IMR-90 (cell line): ENCODE measurements around the gene PLEK. TPM values are rescaled to one million over a fixed set of nuclear protein-coding genes. Genes with fewer than 3 reads are reported as not detected.

ENCODE experiments used
- ATAC-seq: fragments of 200-7000 bp; cut with Tn5 transposase; 2 replicates; pipeline ENCODE4 v1.9.1; 2020; ENCODE audit warnings: low read depth, mild to moderate bottlenecking, moderate library complexity
- BruUV-seq: library from RNA; stranded (reverse); fragments of 400-500 nt; replicated peaks from 2 replicates; lab custom pipeline; 2021; lab: Mats Ljungman, UMichigan
- CTCF ChIA-PET: fragments of 300-600 bp; formaldehyde crosslinking; extraction: SDS; loops from one replicate; lab custom pipeline; 2021; ENCODE audit warnings: antibody characterized with exemption; lab: Yijun Ruan, JAX
- POLR2A ChIA-PET: fragments of 300-600 bp; sonication (Branson Sonifier 250); formaldehyde crosslinking; loops from one replicate; lab custom pipeline; 2022; ENCODE audit warnings: antibody characterized with exemption; ENCODE audit not compliant: unreplicated experiment; lab: Charles Lee
- DNase-seq: peaks from one replicate; pipeline ENCODE4 v3.0.0; 2013
- H2AFZ ChIP-seq: replicated peaks from 2 replicates; pipeline ENCODE3; 2013; ENCODE audit warnings: low read length, mild to moderate bottlenecking; ENCODE audit not compliant: poor library complexity
- H2AK5ac ChIP-seq: 2 replicates; pipeline ENCODE4 v1.6.1; 2013; ENCODE audit warnings: low read depth, low read length, inconsistent platforms
- H2AK9ac ChIP-seq: replicated peaks from 2 replicates; pipeline ENCODE3; 2013; ENCODE audit warnings: mild to moderate bottlenecking, low read depth, low read length, moderate library complexity; ENCODE audit not compliant: poor library complexity
- H2BK120ac ChIP-seq: 2 replicates; pipeline ENCODE4 v1.6.1; 2013; ENCODE audit warnings: low read depth, low read length, inconsistent platforms
- H2BK15ac ChIP-seq: 3 replicates; pipeline ENCODE4 v1.6.1; 2013; ENCODE audit warnings: low read depth, low read length, inconsistent platforms
- H2BK20ac ChIP-seq: 2 replicates; pipeline ENCODE4 v1.6.1; 2013; ENCODE audit warnings: low read depth, mild to moderate bottlenecking, inconsistent platforms, low read length, moderate library complexity
- H2BK5ac ChIP-seq: 2 replicates; pipeline ENCODE4 v1.6.1; 2013; ENCODE audit warnings: mild to moderate bottlenecking, low read depth, low read length, inconsistent platforms; ENCODE audit not compliant: poor library complexity, severe bottlenecking
- H3K14ac ChIP-seq: replicated peaks from 2 replicates; pipeline ENCODE4 v1.6.1; 2013; ENCODE audit warnings: low read depth, low read length, inconsistent platforms
- H3K18ac ChIP-seq: 2 replicates; pipeline ENCODE4 v1.6.1; 2013; ENCODE audit warnings: low read depth, low read length, control low read depth
- H3K23ac ChIP-seq: 2 replicates; pipeline ENCODE4 v1.6.1; 2013; ENCODE audit warnings: low read depth, low read length, inconsistent platforms
- H3K27ac ChIP-seq: 2 replicates; pipeline ENCODE4 v1.5.1; 2013; ENCODE audit warnings: mild to moderate bottlenecking, control low read depth, low read length; ENCODE audit not compliant: insufficient read depth
- H3K27me3 ChIP-seq: 2 replicates; pipeline ENCODE4 v1.6.1; 2013; ENCODE audit warnings: low read length; ENCODE audit not compliant: control insufficient read depth, insufficient read depth
- H3K36me3 ChIP-seq: 2 replicates; pipeline ENCODE4 v1.6.1; 2013; ENCODE audit warnings: low read length, mixed read lengths; ENCODE audit not compliant: control insufficient read depth, insufficient read depth
- H3K4ac ChIP-seq: 2 replicates; pipeline ENCODE4 v1.6.1; 2013; ENCODE audit warnings: low read depth, low read length, inconsistent platforms
- H3K4me1 ChIP-seq: 2 replicates; pipeline ENCODE4 v1.6.1; 2013; ENCODE audit warnings: low read length, mixed read lengths; ENCODE audit not compliant: control insufficient read depth, insufficient read depth
- H3K4me2 ChIP-seq: 2 replicates; pipeline ENCODE4 v1.6.1; 2013; ENCODE audit warnings: low read depth, mild to moderate bottlenecking, control low read depth, low read length, moderate library complexity
- H3K4me3 ChIP-seq: 2 replicates; pipeline ENCODE4 v1.5.1; 2013; ENCODE audit warnings: low read depth, mild to moderate bottlenecking, control low read depth, low read length, moderate library complexity; ENCODE audit not compliant: insufficient read depth
- H3K56ac ChIP-seq: 2 replicates; pipeline ENCODE4 v1.6.1; 2013; ENCODE audit warnings: low read length, inconsistent platforms; ENCODE audit not compliant: insufficient read depth; ENCODE audit errors: extremely low read depth
- H3K79me1 ChIP-seq, 2 experiments: 2 replicates each; pipeline ENCODE4 v1.6.1; 2013; ENCODE audit warnings: low read length in 2 of 2, inconsistent platforms in 1 of 2, low read depth in 1 of 2
- H3K9ac ChIP-seq: 2 replicates; pipeline ENCODE4 v1.6.1; 2013; ENCODE audit warnings: low read depth, low read length, control low read depth
- H3K9me1 ChIP-seq: 2 replicates; pipeline ENCODE4 v1.6.1; 2013; ENCODE audit warnings: low read length, inconsistent platforms; ENCODE audit not compliant: insufficient read depth
- H3K9me3 ChIP-seq: 2 replicates; pipeline ENCODE4 v1.6.1; 2013; ENCODE audit warnings: low read length; ENCODE audit not compliant: control insufficient read depth, insufficient read depth
- H4K20me1 ChIP-seq: 2 replicates; pipeline ENCODE4 v1.6.1; 2013; ENCODE audit warnings: low read length, inconsistent platforms; ENCODE audit not compliant: insufficient read depth
- H4K5ac ChIP-seq: 2 replicates; pipeline ENCODE4 v1.6.1; 2013; ENCODE audit warnings: mild to moderate bottlenecking, low read depth, low read length, control low read depth
- H4K8ac ChIP-seq, 2 experiments: 2 replicates each; pipeline ENCODE4 v1.6.1; 2013; ENCODE audit warnings: low read depth in 2 of 2, low read length in 2 of 2, control low read depth in 1 of 2, inconsistent platforms in 1 of 2
- H4K91ac ChIP-seq: 2 replicates; pipeline ENCODE4 v1.6.1; 2013; ENCODE audit warnings: low read depth, low read length, inconsistent platforms; ENCODE audit not compliant: insufficient read depth
- BHLHE40 ChIP-seq: fragments of 150-350 bp; IDR thresholded peaks from 2 replicates; pipeline ENCODE4 v1.6.1; 2016; ENCODE audit warnings: mild to moderate bottlenecking, low read depth, low read length
- CEBPB ChIP-seq: IDR thresholded peaks from 2 replicates; pipeline ENCODE4 v1.6.1; 2012; ENCODE audit warnings: low read depth, low read length, improper control_type of control experiment
- CHD1 ChIP-seq: IDR thresholded peaks from 2 replicates; pipeline ENCODE4 v1.6.1; 2012; ENCODE audit warnings: low read depth, low read length, improper control_type of control experiment
- FOS ChIP-seq: fragments of 150-350 bp; IDR thresholded peaks from 2 replicates; pipeline ENCODE4 v1.6.1; 2016; ENCODE audit warnings: low read depth, low read length
- MAFK ChIP-seq: IDR thresholded peaks from 2 replicates; pipeline ENCODE4 v1.6.1; 2012; ENCODE audit warnings: low read depth, low read length, improper control_type of control experiment
- MAZ ChIP-seq: IDR thresholded peaks from 2 replicates; pipeline ENCODE4 v1.6.1; 2012; ENCODE audit warnings: low read depth, mild to moderate bottlenecking, low read length, improper control_type of control experiment, moderate library complexity, borderline replicate concordance
- MXI1 ChIP-seq: IDR thresholded peaks from 2 replicates; pipeline ENCODE4 v1.6.1; 2012; ENCODE audit warnings: low read depth, mild to moderate bottlenecking, low read length, moderate library complexity, borderline replicate concordance
- NFE2L2 ChIP-seq: fragments of 150-350 bp; IDR thresholded peaks from 2 replicates; pipeline ENCODE4 v1.6.1; 2016; ENCODE audit warnings: low read depth, mild to moderate bottlenecking, low read length
- POLR2A ChIP-seq: IDR thresholded peaks from 2 replicates; pipeline ENCODE4 v1.6.1; 2012; ENCODE audit warnings: mild to moderate bottlenecking, low read depth, low read length
- RAD21 ChIP-seq: IDR thresholded peaks from 2 replicates; pipeline ENCODE4 v1.6.1; 2012; ENCODE audit warnings: low read length, improper control_type of control experiment
- RCOR1 ChIP-seq: IDR thresholded peaks from 2 replicates; pipeline ENCODE4 v1.6.1; 2012; ENCODE audit warnings: mild to moderate bottlenecking, low read length, improper control_type of control experiment; ENCODE audit not compliant: insufficient replicate concordance
- RFX5 ChIP-seq: IDR thresholded peaks from 2 replicates; pipeline ENCODE4 v1.8.0; 2012; ENCODE audit warnings: low read depth, mild to moderate bottlenecking, low read length, moderate library complexity
- SMC3 ChIP-seq: fragments of 150-350 bp; IDR thresholded peaks from 2 replicates; pipeline ENCODE4 v1.6.1; 2016; ENCODE audit warnings: low read depth, mild to moderate bottlenecking, antibody characterized with exemption, low read length, moderate library complexity
- USF2 ChIP-seq: fragments of 150-350 bp; IDR thresholded peaks from 2 replicates; pipeline ENCODE4 v1.6.1; 2017; ENCODE audit warnings: mild to moderate bottlenecking, antibody characterized with exemption, low read length, low read depth
- WGBS, 2 experiments: methylation state at CpG; one replicate each; pipeline versions ENCODE4 v1.1.5 to v1.1.7; 2013; ENCODE audit warnings: missing lambda C conversion rate in 2 of 2; ENCODE audit not compliant: insufficient read length in 1 of 2; ENCODE audit errors: extremely low coverage in 2 of 2; 5-methylcytosine and 5-hydroxymethylcytosine counted together
- dilution Hi-C: fragments of 300-500 bp; cut with HindIII; formaldehyde crosslinking; loops from one replicate; pipeline ENCODE4 v1.14.3; 2018; ENCODE audit warnings: low sequenced_read_pairs; ENCODE audit not compliant: unreplicated experiment
- in situ Hi-C: fragments of 300-500 bp; cut with MboI; formaldehyde crosslinking; loops from 3 replicates; pipeline ENCODE4 v1.14.3; 2019; ENCODE audit warnings: low sequenced_read_pairs, inconsistent platforms, mixed read lengths
- intact Hi-C: fragments of 100-400 bp; cut with micrococcal nuclease; formaldehyde crosslinking; loops from 2 replicates; pipeline ENCODE4 v1.10.0; 2022
- polyA plus RNA-seq, 3 experiments: library from polyadenylated mRNA; depleted of rRNA; stranded (reverse); fragments of >200 nt; gene quantifications; 2 replicates each; pipeline ENCODE4 v1.2.3, GENCODE V29; 2012; ENCODE audit warnings: low replicate concordance in 1 of 3
- total RNA-seq: library from RNA; depleted of rRNA; stranded (reverse); fragments of >200 nt; gene quantifications from 2 replicates; pipeline ENCODE4 v1.2.3, GENCODE V29; 2012
- TF ChIP-seq, protein P1 (sequence below): fragments of 150-350 bp; IDR thresholded peaks from 2 replicates; pipeline ENCODE4 v1.6.1; 2016; ENCODE audit warnings: low read depth, mild to moderate bottlenecking, low read length, moderate library complexity, borderline replicate concordance
- TF ChIP-seq, protein P2 (sequence below): conservative IDR thresholded peaks from 2 replicates; pipeline ENCODE4 v1.5.1; 2012; ENCODE audit warnings: mild to moderate bottlenecking, low read depth, low read length, improper control_type of control experiment

The PLEK gene
- total and polyA plus RNA-seq, 2 of the 4 experiments (the other 2 are of a cell fraction): under 0.01 TPM; not detected in 1

DNA sequence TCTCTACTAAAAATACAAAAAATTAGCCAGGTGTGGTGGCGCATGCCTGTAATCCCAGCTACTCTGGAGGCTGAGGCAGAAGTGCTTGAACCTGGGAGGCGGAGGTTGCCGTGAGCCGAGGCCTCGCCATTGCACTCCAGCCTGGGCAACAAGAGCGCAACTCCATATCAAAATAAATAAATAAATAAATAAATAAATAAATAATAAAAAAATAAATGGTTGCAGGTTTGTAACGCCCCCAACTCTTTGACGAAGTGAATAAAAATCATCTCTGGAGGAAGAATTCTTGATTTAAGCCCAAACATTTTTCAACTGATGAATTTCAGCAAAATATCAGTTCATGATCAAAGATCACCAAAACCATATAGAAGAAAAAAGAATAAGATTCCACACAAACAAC is 32.1 kb upstream of the PLEK start:
- H2AK9ac ChIP-seq: no peak overlapping the region
- no peak overlapping the region for H2BK5ac ChIP-seq
- intact Hi-C loops (no loop called here), dilution Hi-C loops (no loop called here), in situ Hi-C loops (no loop called here)
- no peak overlapping the region for H3K14ac ChIP-seq
- no peak overlapping the region for H2BK15ac ChIP-seq
- no TSS peak for BruUV-seq
- H4K5ac ChIP-seq: no peak overlapping the region
- no peak overlapping the region for H3K56ac ChIP-seq
- H3K9ac ChIP-seq: no peak overlapping the region
- H3K4ac ChIP-seq: no peak overlapping the region
- H3K79me1 ChIP-seq: no peaks in the 10 kb centered on the region
- peaks cover 9% of the 10 kb centered on the region for H3K9me1 ChIP-seq
- no peak overlapping the region for H4K91ac ChIP-seq
- H3K27me3 ChIP-seq: no peaks in the 10 kb centered on the region
- ChIA-PET POLR2A (no interaction called here), CTCF (no interaction called here)
- no peak overlapping the region for H3K27ac ChIP-seq
- no peak overlapping the region for H3K4me3 ChIP-seq
- peaks cover 4% of the 10 kb centered on the region for H3K4me1 ChIP-seq
- no peak overlapping the region for H2AFZ ChIP-seq
- no peak overlapping the region for H2AK5ac ChIP-seq
- no peaks in the 10 kb centered on the region for H3K36me3 ChIP-seq
- WGBS, 2 experiments: no CpG with 5 or more reads among the region's 8 CpGs
- no peak for TF ChIP-seq MAFK
- no peak for TF ChIP-seq POLR2A
- TF ChIP-seq MXI1: no peak
- TF ChIP-seq CEBPB: no peak
- TF ChIP-seq USF2: no peak
- TF ChIP-seq RCOR1: no peak
- TF ChIP-seq CHD1: no peak
- no peak for TF ChIP-seq BHLHE40
- TF ChIP-seq, protein P1, sequence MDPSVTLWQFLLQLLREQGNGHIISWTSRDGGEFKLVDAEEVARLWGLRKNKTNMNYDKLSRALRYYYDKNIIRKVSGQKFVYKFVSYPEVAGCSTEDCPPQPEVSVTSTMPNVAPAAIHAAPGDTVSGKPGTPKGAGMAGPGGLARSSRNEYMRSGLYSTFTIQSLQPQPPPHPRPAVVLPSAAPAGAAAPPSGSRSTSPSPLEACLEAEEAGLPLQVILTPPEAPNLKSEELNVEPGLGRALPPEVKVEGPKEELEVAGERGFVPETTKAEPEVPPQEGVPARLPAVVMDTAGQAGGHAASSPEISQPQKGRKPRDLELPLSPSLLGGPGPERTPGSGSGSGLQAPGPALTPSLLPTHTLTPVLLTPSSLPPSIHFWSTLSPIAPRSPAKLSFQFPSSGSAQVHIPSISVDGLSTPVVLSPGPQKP: no peak
- no peak for TF ChIP-seq MAZ
- no peak for TF ChIP-seq RAD21
- no peak for TF ChIP-seq SMC3
- TF ChIP-seq RFX5: no peak
- TF ChIP-seq NFE2L2: no peak
- TF ChIP-seq FOS: no peak
- TF ChIP-seq, protein P2, sequence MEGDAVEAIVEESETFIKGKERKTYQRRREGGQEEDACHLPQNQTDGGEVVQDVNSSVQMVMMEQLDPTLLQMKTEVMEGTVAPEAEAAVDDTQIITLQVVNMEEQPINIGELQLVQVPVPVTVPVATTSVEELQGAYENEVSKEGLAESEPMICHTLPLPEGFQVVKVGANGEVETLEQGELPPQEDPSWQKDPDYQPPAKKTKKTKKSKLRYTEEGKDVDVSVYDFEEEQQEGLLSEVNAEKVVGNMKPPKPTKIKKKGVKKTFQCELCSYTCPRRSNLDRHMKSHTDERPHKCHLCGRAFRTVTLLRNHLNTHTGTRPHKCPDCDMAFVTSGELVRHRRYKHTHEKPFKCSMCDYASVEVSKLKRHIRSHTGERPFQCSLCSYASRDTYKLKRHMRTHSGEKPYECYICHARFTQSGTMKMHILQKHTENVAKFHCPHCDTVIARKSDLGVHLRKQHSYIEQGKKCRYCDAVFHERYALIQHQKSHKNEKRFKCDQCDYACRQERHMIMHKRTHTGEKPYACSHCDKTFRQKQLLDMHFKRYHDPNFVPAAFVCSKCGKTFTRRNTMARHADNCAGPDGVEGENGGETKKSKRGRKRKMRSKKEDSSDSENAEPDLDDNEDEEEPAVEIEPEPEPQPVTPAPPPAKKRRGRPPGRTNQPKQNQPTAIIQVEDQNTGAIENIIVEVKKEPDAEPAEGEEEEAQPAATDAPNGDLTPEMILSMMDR: no peak
- DNase-seq (no peak), ATAC-seq (no peak)
- H4K8ac ChIP-seq: no peak overlapping the region
- no peak overlapping the region for H3K18ac ChIP-seq
- no peak overlapping the region for H2BK120ac ChIP-seq
- H3K4me2 ChIP-seq: no peak overlapping the region
- no peaks in the 10 kb centered on the region for H4K20me1 ChIP-seq
- H2BK20ac ChIP-seq: no peak overlapping the region
- no peak overlapping the region for H3K23ac ChIP-seq
- no peaks in the 10 kb centered on the region for H3K9me3 ChIP-seq
